NCI-H2081 (cell line): Measurements from ENCODE around the gene GPC5.
"Not testable (repeated sequence)": the region's sequence is repeated elsewhere in the genome, so short reads cannot be mapped to it uniquely, and the experiment has no call there.

Experiments
- DNase-seq, 2 experiments: peaks; one replicate each; lab custom pipeline; 2025; lab: John Stamatoyannopoulos, UW

The GPC5 gene

GRCh38 chr13:92265408-92265807, 867.0 kb downstream of the GPC5 start:
- DNase-seq: no peak

DNA sequence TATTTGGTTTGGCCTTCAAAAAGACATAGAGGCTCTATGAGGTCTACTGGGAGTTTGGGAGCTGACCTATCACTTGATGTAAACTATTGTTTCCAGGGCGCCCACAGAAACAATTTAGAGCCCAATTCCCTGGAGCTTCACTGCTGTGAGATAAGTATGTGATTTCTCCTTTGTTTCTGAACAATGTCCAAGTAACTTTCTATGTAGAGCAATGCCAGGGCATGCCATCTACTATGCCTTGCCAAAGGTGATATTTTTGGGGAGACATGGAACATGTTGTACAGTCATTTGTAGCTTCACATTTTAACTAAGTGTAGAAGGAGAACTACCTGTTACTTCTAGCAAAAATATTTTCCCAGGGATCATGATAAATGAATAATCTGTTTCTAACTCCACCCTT, 872.6 kb downstream of the GPC5 start:
- no peak for DNase-seq

GRCh38 chr13:92272177-92272576, 873.8 kb downstream of the GPC5 start:
- DNase-seq: no peak

DNA sequence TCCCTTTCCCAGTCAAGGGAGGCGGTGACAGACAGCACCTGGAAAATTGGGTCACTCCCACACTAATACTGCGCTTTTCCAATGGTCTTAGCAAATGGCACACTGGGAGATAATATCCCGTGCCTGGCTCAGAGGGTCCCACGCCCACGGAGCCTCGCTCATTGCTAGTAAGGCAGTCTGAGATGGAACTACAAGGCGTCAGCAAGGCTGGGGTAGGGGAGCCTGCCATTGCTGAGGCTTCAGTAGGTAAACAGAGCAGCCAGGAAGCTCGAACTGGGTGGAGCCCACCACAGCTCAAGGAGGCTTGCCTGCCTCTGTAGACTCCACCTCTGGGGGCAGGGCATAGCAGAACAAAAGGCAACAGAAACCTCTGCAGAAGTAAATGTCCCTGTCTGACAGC, 882.6 kb downstream of the GPC5 start:
- DNase-seq: not testable (repeated sequence)

DNA sequence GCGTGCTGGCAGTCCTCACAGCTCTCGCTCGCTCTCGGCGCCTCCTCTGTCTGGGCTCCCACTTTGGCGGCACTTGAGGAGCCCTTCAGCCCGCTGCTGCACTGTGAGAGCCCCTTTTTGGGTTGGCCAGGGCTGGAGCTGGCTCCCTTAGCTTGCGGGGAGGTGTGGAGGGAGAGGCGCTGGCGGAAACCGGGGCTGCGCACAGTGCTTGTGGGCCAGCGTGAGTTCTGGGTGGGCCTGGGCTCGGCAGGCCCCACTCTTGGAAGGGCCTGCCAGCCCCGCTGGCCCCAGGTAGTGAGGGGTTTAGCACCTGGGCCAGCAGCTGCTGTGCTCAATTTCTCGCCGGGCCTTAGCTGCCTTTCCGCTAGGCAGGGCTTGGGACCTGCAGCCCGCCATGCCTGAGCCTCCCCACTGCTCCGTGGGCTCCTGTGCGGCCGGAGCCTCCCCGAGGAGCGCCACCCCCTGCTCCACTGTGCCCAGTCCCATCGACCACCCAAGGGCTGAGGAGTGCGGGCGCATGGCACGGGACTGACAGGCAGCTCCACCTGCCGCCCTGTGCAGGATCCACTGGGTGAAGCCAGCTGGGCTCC, 892.4 kb downstream of the GPC5 start:
- not testable (repeated sequence) for DNase-seq

GRCh38 chr13:92294533-92294932, 896.1 kb downstream of the GPC5 start:
- DNase-seq: not testable (repeated sequence)

GRCh38 chr13:92296154-92296671, 897.8 kb downstream of the GPC5 start:
- DNase-seq: not testable (repeated sequence)

DNA sequence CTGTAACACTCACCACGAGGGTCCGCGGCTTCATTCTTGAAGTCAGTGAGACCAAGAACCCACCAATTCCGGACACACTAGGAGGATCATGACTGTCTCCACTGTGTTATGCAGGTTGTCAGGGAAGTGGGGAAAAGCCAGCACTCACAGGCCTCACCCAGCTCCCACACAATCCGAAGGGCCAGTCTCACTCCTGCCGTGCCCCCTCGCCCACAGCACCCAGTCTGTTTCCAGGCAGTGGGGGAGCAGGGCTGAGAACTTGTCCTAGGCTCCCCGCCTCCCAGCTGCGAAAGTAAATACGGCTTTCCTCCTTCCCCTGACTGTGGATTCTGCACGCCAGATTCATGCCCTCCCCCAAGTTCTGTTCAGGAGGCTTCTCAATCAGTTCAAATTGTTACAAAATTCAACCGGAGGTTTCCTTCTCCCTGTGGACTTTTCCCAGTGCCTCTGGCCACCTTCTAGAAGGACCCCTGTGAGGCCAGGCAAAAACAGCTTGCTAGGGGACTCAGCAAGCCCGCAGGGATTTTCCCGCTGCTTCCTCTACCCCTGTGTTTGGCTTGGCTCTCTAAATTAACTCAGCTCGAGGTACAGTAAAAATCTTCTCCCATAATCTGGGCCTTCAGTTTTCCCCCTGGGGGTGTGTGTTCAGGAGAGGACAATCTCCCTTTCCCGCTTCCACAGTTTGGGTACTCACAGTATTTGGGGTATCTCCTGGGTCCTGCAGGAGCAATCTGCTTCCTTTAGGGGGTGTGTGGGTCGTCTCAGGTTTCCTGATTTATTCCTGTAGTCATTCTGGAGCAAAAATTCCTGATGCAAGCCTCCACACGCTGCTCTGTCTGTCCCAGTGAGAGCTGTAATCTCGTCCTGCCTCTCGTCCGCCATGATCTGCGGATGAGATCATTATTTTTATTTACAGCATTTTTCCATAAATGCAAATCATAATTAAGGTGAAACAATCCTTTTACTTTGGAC, 899.8 kb downstream of the GPC5 start:
- DNase-seq: no peak

GRCh38 chr13:92300651-92301050, 902.2 kb downstream of the GPC5 start:
- no peak for DNase-seq

DNA sequence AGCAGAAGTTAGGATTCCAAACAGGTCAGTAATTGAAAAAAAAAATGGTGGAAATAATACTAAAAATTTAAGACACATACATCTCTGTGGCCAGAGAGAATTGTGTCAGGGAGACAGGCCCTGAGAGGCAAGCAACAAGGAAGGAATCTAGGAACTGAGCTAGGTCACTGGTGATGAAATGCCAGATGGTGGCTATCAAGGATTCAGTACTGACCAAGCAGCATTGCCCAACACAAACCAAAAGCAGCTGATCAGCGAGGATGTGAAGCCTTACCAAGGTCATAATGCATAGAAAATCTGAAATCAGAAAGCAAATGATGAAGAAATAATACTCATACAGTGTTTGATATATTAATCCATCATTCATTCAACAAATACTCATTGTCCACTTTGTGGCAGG, 905.0 kb downstream of the GPC5 start:
- DNase-seq: no peak

DNA sequence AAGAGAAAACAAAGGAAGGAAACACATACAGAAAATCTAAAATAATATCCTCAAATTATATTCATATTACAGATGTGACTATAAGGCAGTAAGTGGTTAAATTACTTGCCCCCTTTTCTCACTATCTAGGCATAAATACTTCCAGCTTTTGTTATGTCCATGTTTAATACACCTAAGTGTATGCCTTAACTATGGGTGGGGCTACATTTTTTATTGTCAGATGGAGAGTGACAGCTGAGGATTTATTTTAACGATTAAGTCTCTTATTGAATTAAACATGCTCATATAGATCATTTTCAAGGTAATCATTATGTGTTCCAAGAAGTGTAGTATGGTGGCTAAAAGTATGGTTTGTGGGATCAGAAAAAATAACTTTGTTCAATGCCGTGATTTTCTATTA, 909.3 kb downstream of the GPC5 start:
- DNase-seq: no peak

- DNase-seq: no peak
These were observed 914.4 kb downstream of the GPC5 start for GRCh38 chr13:92312823-92313222.

DNA sequence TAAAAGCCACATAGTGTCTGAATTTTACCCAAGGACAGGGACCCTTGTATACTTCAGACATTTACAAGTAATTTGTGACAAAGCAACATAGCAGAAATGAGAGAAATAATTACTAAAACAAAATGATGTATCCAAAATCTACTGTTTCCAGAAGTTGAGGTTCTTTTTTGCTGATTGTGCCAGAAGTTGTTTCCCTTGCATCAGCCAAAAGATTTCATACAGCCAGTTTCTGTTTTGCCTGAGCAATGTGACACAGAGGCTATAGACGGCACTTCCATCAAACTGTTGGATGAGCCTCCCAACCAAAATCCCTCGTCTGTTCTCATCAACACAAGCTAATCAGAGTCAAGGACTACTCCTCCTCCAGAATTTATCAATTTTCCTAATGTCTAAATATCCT, 915.0 kb downstream of the GPC5 start:
- DNase-seq: no peak

- no peak for DNase-seq
These were observed 916.8 kb downstream of the GPC5 start for GRCh38 chr13:92315265-92315664.

DNA sequence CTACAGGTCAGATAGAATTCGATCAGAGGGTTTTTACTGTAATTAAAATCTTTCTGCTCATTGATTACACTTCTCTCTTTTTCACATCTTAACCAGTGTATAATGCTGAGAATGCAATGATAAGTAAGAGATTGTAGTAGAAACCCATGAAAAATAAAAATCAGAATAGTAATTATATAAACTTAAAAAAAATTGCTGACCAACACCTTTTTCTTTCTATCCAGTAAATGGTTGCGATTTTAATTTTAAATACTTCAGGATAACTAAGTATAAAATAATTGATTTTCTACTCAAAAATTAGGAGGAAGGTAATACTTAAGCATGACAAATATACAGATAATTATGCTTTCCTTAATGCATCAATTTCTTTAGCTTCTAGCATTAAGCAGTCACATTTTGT, 917.6 kb downstream of the GPC5 start:
- DNase-seq: no peak

DNA sequence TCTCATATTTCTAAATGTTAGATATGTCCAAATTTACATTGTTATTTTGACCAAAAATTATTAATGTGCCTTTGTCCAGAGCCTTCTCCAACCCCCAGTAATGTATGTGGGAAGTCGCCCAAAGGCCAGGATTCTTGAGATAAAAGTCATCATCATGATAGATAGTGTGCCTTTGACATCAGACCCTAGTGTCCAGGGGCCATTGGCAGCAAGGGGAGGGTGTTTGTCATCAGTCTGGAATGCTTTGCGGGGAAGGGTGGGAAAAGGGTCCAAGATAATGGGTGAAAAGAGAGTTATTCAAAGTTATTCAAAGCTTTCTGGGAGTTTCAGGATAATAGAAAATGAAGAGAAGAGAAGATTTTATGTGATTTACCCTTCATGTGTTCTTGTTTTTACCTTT, 918.6 kb downstream of the GPC5 start:
- no peak for DNase-seq

GRCh38 chr13:92320323-92320722, 921.9 kb downstream of the GPC5 start:
- no peak for DNase-seq

GRCh38 chr13:92321174-92321573, 922.8 kb downstream of the GPC5 start:
- DNase-seq: no peak

- DNase-seq: no peak
These were observed 947.2 kb downstream of the GPC5 start for GRCh38 chr13:92345627-92346026.

DNA sequence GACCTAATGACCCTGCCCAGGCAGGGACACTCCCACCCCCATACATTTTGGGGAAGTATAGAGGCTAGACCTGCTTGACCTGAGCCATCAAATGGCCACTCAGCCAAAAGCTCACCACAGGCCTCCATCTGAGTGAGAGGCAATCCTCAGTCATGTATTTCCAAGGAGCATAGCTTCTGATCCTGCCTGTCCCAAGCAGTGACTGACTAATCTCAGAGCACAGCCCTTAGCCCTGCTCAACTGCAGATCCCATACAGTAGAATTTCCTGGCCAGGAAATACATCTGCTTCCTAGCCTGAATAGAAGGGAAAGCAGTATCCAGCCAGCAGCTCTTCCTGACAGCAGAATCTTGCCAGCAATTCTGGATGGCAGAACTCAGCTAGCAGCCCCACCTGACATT, 947.6 kb downstream of the GPC5 start:
- DNase-seq: peak in 1 of 2 experiments; percentile 3

GRCh38 chr13:92354583-92354982, 956.2 kb downstream of the GPC5 start:
- no peak for DNase-seq

- peak; percentile 27 to 54 for DNase-seq
These were observed 956.8 kb downstream of the GPC5 start for GRCh38 chr13:92355213-92355612.

DNA sequence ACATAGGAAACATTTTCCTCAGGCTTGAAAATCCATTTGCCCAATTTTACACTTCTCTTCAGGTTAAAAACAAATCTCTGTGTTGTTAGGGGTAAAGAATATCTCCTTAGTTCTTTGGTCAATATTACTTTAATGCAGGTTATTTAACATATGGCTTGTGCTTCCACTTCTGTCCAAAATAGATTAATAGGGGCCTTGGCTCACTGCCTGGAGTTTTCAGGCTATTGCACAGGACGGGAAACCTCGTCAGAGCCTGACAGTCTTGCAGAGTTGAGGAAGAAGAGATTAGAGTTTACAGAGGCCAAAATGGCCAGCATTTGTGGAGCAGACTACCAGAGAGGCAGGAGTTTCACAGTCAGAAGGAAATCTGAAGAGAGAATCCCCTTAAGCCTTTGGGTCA, 964.3 kb downstream of the GPC5 start:
- DNase-seq: peak in 1 of 2 experiments; percentile 13
